HL-60/S4 treated with phorbol 12-myristate 13-acetate at 8.2 ng/mL for 4 days and 3 days (cell line): ENCODE data around the gene ALOX15B.

ENCODE experiments used
- in situ Hi-C: fragments of 300-500 bp; cut with MboI; formaldehyde crosslinking; loops from 2 replicates; pipeline ENCODE4 v1.15.0; 2022; ENCODE audit warnings: low sequenced_read_pairs

The ALOX15B gene

GRCh38 chr17:8032442-8032841 lies 6.4 kb upstream of the ALOX15B start:
- in situ Hi-C loops = no loop called here

DNA sequence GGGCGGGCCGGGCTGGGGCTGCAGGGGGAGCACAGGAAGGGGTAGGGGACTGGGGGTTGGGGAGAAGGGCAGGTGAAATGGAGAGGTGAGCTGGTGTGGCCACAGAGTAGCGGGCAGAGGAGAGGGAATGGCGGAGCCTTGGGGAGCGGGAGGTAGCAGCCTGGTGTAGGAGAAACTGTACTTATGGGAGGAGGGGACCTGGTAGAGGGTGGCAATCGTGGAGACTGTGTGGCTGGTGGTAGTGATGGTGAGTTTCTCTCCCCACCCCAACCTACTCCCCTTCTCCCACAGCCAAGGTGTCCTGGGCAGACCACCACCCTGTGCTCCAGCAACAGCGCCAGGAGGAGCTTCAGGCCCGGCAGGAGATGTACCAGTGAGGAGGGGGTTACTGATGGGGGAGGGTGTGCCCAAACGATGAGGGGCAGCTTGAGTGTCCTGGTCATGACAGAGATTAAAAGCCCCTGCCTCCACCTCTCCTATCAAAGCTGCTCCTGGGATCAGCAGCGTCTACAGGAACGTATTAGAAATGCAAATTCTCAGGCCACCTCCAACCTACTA lies 831 bp downstream of the ALOX15B start:
- in situ Hi-C loops = no loop called here

DNA sequence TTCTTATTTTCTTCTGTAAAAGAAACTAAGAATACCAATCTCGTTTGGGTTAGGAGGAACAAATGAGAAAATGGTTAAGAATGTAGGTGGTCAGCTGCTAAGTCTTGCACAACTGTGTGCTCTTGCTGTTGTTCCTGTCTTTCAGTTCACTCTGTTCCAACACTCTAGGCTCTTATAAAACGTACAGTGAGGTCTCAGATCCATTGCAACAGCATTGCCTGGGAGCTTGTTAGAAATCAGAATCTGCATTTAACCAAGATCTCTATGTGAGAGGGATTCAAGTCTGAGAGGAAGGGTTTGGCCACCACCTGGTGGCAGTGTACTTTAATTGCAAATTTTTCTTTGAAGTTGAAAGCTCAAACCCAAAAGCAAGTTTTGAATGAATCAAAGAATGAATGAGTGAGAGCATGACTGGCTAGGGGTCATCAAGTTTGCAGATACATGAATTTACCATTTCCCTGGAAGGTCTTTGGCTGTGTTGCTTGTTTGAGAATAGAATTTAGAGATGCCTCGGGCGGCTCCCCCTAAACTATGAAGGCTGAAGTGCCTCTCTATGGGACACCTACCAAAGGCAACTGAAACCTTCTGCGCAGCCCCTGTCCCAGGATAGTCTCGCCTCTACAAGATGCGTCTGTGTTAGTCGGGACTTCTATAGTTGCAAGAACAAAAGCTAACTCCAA lies 2.5 kb downstream of the ALOX15B start:
- in situ Hi-C loops = no loop called here

- in situ Hi-C loops = no loop called here
Measured at GRCh38 chr17:8041979-8042378, 3.1 kb downstream of the ALOX15B start.

DNA sequence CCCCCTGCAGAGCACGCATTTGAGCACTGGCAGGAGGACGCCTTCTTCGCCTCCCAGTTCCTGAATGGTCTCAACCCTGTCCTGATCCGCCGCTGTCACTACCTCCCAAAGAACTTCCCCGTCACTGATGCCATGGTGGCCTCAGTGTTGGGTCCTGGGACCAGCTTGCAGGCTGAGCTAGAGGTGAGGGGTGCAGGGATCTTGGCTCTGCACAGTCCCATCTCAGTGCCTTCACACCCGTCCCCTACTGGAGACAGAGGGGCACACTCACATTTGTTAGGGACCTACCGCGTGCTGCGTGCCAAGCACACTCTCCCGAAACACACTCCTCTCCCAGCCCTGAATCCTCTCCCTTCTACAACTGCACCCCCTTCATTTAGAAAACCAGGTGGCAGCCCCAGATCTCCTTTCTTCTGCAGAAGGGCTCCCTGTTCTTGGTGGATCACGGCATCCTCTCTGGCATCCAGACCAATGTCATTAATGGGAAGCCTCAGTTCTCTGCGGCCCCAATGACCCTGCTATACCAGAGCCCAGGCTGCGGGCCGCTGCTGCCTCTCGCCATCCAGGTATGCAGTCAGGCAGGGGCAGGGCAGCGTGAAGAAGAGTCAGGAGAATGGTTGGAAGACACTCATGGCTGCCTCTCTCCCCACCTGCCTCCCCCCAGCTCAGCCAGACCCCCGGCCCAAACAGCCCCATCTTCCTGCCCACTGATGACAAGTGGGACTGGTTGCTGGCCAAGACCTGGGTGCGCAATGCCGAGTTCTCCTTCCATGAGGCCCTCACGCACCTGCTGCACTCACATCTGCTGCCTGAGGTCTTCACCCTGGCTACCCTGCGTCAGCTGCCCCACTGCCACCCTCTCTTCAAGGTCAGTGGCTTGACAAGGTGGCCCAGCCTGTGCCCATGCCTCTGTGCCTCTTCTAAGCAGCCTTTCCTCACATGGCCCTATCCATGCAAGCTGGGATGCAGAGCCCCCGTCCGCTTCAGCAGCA lies 6.3 kb downstream of the ALOX15B start:
- in situ Hi-C loops = no loop called here

DNA sequence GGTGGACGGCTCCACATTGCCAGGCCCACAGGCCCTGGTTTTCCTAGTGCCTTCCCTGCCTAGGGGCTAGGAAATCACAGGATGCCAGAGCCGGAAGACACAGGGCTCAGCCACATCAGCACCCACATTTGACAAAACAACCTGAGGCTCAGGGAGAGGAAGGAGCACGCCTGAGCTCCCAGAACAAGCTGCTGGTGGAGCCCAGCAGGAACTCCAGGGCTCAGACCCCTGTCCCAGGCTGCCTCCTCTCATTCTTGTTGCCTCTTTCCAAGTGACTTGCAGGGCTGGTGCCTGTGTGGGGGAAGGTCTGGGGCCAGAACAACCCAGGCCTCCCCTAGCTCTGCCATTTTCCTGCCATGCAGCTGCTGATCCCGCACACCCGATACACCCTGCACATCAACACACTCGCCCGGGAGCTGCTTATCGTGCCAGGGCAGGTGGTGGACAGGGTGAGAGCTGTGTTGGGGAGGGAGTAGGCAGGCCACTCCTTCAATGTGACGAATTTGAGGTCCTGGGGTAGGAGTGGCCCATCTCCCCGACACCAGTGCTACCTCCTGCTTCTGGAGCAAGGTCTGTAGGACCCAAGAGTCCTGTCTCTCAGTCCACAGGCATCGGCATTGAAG lies 7.6 kb downstream of the ALOX15B start:
- in situ Hi-C loops = no loop called here

DNA sequence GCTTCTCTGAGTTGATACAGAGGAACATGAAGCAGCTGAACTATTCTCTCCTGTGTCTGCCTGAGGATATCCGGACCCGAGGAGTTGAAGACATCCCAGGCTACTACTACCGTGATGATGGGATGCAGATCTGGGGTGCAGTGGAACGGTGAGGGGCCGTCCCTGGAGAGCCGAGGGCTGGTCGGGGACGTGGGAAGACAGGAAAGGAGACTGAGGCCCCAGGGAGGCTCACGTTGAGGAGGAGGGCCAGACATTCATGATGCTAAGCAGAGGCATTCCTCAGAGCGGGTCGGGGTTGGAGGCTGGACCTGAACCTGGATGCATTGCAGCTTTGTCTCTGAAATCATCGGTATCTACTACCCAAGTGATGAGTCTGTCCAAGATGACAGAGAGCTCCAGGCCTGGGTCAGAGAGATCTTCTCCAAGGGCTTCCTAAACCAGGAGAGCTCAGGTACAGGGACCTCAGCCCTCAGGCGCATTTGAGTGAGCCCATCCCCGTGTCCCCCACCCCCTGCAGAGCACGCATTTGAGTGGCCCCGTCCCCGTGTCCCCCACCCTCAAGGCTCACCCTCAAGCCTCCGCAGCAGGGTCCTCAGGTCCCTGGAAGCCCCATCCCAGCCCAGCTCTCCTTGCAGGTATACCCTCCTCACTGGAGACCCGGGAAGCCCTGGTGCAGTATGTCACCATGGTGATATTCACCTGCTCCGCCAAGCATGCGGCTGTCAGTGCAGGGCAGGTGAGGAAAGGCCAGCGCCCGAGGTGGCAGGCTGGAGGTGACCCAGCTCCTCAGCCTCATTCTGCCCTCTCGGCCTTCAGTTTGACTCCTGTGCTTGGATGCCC lies 8.3 kb downstream of the ALOX15B start:
- in situ Hi-C loops = no loop called here

- in situ Hi-C loops = no loop called here
Measured at GRCh38 chr17:8047769-8048110, 8.9 kb downstream of the ALOX15B start.

GRCh38 chr17:8048236-8048635 lies 9.4 kb downstream of the ALOX15B start:
- in situ Hi-C loops = no loop called here

- in situ Hi-C loops = no loop called here
Measured at GRCh38 chr17:8048736-8049135, 9.9 kb downstream of the ALOX15B start.

DNA sequence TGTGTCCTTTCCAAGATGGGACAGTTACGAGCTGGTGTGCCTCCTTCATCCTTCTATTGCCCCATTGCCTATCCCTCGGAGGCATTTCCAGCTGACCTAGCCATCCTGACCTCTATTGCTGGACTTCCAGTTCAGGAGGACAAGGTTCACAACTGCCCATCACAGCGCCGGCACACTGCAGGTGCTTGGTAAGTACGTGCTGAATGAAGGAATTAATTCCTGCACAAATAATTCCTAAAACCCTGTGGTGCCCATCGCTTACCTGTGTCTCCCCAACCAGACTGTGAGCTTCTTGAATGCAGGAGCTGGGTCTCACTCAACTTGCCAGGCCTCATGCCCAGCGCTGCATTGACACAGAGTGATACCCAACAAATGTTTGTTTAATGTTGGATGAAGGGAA lies 13.0 kb downstream of the ALOX15B start:
- in situ Hi-C loops = no loop called here

DNA sequence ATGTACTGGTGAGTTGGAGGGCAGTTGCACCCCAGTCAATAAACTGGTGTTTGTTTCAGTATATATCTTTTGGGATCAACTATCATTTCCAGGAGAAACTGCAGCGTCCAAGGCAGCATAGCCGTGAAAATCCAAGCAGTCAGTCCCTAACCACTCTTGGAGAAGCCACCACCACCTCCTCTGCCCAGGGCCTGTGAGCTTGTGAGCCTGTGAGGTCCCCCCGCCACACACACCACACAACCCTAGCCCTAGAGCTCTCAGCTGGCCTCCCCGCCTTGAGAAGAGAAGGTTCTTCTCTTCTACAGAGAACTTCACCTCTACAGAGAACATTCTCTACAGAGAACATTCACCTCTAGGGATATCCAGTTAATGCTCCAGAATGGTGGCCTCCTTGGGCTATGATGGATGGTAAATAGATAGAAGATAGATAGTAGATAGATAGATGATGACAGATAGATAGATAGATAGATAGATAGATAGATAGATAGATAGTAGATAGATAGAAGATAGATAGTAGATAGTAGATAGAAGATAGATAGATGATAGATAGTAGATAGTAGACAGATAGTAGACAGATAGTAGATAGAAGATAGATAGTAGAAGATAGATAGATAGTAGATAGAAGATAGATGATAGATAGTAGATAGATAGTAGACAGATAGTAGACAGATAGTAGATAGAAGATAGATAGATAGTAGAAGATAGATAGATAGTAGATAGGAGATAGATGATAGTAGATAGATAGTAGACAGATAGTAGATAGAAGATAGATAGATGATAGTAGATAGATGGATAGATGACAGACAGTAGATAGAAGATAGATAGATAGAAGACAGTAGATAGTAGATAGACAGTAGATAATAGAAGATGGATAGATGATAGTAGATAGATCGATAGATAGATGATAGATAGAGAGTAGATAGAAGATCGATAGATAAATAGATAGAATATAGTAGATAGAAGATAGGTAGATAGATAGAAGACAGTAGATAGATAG lies 13.7 kb downstream of the ALOX15B start:
- in situ Hi-C loops = no loop called here

DNA sequence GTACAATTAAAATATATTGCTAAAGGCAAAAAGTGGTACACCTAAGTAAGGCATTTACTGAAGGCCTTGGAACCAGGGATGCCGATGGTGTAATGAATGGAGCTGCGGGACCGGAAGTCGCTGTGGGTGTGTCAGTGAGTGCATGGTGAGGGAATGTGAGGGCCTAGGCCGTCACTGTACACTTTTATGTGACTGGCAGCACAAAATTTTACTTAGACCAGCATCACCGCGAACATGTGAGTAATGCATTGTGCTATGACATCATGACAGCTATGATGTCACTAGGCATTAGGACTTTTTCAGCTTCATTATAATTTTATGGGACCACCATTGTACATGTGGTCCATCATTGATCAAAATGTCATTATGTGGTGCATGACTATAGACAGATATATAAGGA lies 14.7 kb downstream of the ALOX15B start:
- in situ Hi-C loops = no loop called here

DNA sequence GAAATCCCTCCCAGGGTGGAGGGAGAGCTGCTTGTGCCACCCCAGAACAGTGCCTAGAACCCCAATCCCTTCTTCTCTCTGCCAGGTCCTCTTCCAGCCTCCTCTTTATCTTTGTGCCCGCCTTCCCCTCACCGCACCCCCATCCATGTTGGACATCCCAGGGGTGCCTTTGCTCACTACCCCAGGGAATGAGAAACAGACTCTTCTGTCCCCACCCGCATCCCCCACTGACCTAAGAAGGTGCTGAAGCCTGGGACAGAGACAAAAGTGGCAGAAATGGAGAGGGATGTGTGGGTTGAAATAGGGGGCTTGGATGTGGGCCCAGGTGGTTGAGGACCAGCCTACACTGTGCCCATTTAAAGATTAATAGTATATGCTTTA lies 17.0 kb downstream of the ALOX15B start:
- in situ Hi-C loops = no loop called here

GRCh38 chr17:8056232-8056975 lies 17.5 kb downstream of the ALOX15B start:
- in situ Hi-C loops = no loop called here

DNA sequence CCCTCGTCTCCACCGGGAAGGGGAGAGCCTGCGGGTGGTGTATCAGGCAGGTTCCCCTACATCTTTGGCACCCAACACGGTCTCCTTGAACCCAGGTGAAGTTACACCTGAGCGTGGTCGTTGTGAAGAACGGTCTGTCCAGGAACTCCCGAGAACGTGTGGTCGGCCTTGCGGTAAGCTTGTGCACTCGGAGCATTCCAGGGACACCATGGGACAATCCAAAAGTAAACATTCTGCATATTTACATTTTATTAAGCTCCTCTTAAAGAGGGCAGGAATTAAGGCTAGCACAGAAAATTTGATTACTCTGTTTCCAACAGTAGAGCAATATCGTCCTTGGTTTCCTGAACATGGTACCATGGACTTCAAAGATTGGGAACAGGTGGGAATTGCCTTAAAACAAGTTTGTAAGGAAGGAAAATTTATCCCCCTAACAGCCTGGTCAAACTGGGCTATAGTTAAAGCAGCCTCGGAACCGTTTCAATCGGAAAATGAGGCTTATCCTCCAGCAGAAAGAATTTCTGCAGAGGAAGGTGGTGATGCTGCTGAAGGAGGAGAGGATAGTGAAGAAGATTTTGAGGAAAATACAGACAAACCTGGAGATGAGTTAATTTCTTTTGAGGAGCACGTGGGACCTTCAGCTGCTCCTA lies 18.2 kb downstream of the ALOX15B start:
- in situ Hi-C loops = no loop called here

GRCh38 chr17:8057691-8058114 lies 18.8 kb downstream of the ALOX15B start:
- in situ Hi-C loops = no loop called here

DNA sequence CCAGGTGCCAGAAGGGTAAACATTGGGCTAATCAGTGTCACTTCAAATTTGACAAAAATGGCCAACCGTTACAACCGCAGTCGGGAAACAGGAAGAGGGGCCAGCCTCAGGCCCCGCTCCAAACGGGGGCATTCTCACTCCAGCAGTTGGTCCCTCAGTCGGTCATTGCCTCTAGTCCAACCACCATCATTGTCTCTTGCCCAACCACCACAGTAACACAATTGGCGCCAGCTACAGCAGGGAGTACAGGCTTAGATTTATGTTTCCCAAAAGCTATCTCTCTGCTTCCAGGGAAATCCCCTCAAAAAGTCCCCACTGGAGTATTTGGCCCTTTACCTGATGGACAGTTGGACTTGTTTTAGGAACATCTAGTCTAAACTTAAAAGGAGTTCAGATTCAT lies 20.3 kb downstream of the ALOX15B start:
- in situ Hi-C loops = no loop called here
